HepG2 (cell line): Measurements from ENCODE around the gene RPRD2. TPM values are rescaled to one million over a fixed set of nuclear protein-coding genes. Genes with fewer than 3 reads are reported as not detected.

Experiments
- ATM ChIP-seq: fragments of 450-650 bp; IDR thresholded peaks from 2 replicates; pipeline ENCODE4 v1.7.1; 2017; ENCODE audit warnings: mild to moderate bottlenecking, borderline replicate concordance
- CSRNP1 ChIP-seq: sonication (generic); formaldehyde crosslinking; IDR thresholded peaks from 2 replicates; pipeline ENCODE4 v1.8.1; 2023; ENCODE audit warnings: mild to moderate bottlenecking, missing genetic modification reagents
- ELF3 ChIP-seq: IDR thresholded peaks from 2 replicates; pipeline ENCODE4 v1.6.1; 2016; ENCODE audit warnings: missing genetic modification reagents, missing compliant biosample characterization
- GATAD1 ChIP-seq: IDR thresholded peaks from 2 replicates; pipeline ENCODE4 v1.6.1; 2016; ENCODE audit warnings: missing genetic modification reagents, missing compliant biosample characterization
- HNRNPUL1 ChIP-seq: fragments of 200-400 bp; formaldehyde crosslinking; IDR thresholded peaks from 2 replicates; pipeline ENCODE4 v1.6.1; 2017; ENCODE audit warnings: low read depth, mild to moderate bottlenecking, low read length, moderate library complexity
- HOXA7 ChIP-seq: sonication (generic); formaldehyde crosslinking; IDR thresholded peaks from 2 replicates; pipeline ENCODE4 v1.8.1; 2022; ENCODE audit warnings: mild to moderate bottlenecking, missing genetic modification reagents, moderate library complexity
- NFE2L1 ChIP-seq: sonication (generic); formaldehyde crosslinking; IDR thresholded peaks from 2 replicates; pipeline ENCODE4 v1.4.0; 2020; ENCODE audit warnings: missing genetic modification reagents, mild to moderate bottlenecking, borderline replicate concordance
- NKX3-1 ChIP-seq: sonication (generic); formaldehyde crosslinking; IDR thresholded peaks from 2 replicates; pipeline ENCODE4 v1.5.0; 2020; ENCODE audit warnings: missing genetic modification reagents
- PBX2 ChIP-seq: IDR thresholded peaks from 2 replicates; pipeline ENCODE4 v1.6.1; 2016; ENCODE audit warnings: control low read depth
- RFXAP ChIP-seq: sonication (generic); formaldehyde crosslinking; IDR thresholded peaks from 2 replicates; pipeline ENCODE4 v1.4.0; 2020; ENCODE audit warnings: missing genetic modification reagents, borderline replicate concordance
- SRSF4 ChIP-seq: fragments of 200-400 bp; formaldehyde crosslinking; IDR thresholded peaks from one replicate; pipeline ENCODE4 v1.6.1; 2018; ENCODE audit warnings: mild to moderate bottlenecking, low read depth, low read length, moderate library complexity; ENCODE audit not compliant: poor library complexity, severe bottlenecking
- SRSF9 ChIP-seq: fragments of 200-400 bp; formaldehyde crosslinking; IDR thresholded peaks from 2 replicates; pipeline ENCODE4 v1.6.1; 2018; ENCODE audit warnings: borderline replicate concordance, mild to moderate bottlenecking, low read depth, low read length; ENCODE audit not compliant: insufficient read depth, poor library complexity, severe bottlenecking
- YEATS4 ChIP-seq: sonication (generic); formaldehyde crosslinking; IDR thresholded peaks from 2 replicates; pipeline ENCODE4 v1.4.0; 2020; ENCODE audit warnings: missing genetic modification reagents, borderline replicate concordance
- ZIK1 ChIP-seq: sonication (generic); formaldehyde crosslinking; IDR thresholded peaks from 2 replicates; pipeline ENCODE4 v1.5.0; 2020; ENCODE audit warnings: mild to moderate bottlenecking, low read depth, missing genetic modification reagents, borderline replicate concordance
- ZNF136 ChIP-seq: sonication (generic); formaldehyde crosslinking; IDR thresholded peaks from 2 replicates; pipeline ENCODE4 v1.8.1; 2022; ENCODE audit warnings: low read depth, mild to moderate bottlenecking, moderate library complexity, missing genetic modification reagents
- ZNF552 ChIP-seq: sonication (generic); formaldehyde crosslinking; IDR thresholded peaks from 2 replicates; pipeline ENCODE4 v1.9.0; 2022; ENCODE audit warnings: missing genetic modification reagents, mild to moderate bottlenecking, borderline replicate concordance
- polyA plus RNA-seq, 8 experiments: library from polyadenylated mRNA; depleted of rRNA in 3 of 8; stranded (reverse) in 7 of 8; unstranded in 1 of 8; fragments of >200 nt; fragmentation: Illumina TruSeq in 4 of 8; extraction: Trizol in 4 of 8; gene quantifications; 2 replicates each; pipeline versions ENCODE4 v1.2.1 to v1.2.3, GENCODE V29; 2011 to 2016; ENCODE audit warnings: low read depth in 4 of 8, missing spikeins in 1 of 8, mixed read lengths in 1 of 8; ENCODE audit not compliant: insufficient read depth in 1 of 8
- total RNA-seq, 5 experiments: library from RNA; depleted of rRNA; stranded (reverse); fragments of >200 nt; fragmentation: Illumina TruSeq; extraction: Trizol; gene quantifications; 2 replicates each; pipeline ENCODE4 v1.2.3, GENCODE V29; 2016; ENCODE audit warnings: low read depth in 1 of 5
- TF ChIP-seq, protein P1 (sequence below): sonication (generic); formaldehyde crosslinking; IDR thresholded peaks from 2 replicates; pipeline ENCODE4 v1.5.0; 2020; ENCODE audit warnings: mild to moderate bottlenecking, missing genetic modification reagents
- TF ChIP-seq, protein P2 (sequence below): sonication (generic); formaldehyde crosslinking; IDR thresholded peaks from 2 replicates; pipeline ENCODE4 v1.8.0; 2022; ENCODE audit warnings: missing genetic modification reagents, mild to moderate bottlenecking, inconsistent platforms, borderline replicate concordance
- TF ChIP-seq, protein P3 (sequence below): sonication (generic); formaldehyde crosslinking; conservative IDR thresholded peaks from 2 replicates; pipeline ENCODE4 v1.4.0; 2020; ENCODE audit warnings: mild to moderate bottlenecking, missing genetic modification reagents, moderate library complexity

The RPRD2 gene
- total and polyA plus RNA-seq, 2 of the 13 experiments (the other 11 are each of a cell fraction or from before 2014, with no cell fraction given): 8.0 to 8.9 TPM

- no peak for TF ChIP-seq ATM
- no peak for TF ChIP-seq ZNF552
- TF ChIP-seq, protein P1, sequence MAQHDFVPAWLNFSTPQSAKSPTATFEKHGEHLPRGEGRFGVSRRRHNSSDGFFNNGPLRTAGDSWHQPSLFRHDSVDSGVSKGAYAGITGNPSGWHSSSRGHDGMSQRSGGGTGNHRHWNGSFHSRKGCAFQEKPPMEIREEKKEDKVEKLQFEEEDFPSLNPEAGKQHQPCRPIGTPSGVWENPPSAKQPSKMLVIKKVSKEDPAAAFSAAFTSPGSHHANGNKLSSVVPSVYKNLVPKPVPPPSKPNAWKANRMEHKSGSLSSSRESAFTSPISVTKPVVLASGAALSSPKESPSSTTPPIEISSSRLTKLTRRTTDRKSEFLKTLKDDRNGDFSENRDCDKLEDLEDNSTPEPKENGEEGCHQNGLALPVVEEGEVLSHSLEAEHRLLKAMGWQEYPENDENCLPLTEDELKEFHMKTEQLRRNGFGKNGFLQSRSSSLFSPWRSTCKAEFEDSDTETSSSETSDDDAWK (CRISPR knock-in tag): no peak
- TF ChIP-seq SRSF4: no peak
- TF ChIP-seq GATAD1: peak; percentile 72
- TF ChIP-seq, protein P2, sequence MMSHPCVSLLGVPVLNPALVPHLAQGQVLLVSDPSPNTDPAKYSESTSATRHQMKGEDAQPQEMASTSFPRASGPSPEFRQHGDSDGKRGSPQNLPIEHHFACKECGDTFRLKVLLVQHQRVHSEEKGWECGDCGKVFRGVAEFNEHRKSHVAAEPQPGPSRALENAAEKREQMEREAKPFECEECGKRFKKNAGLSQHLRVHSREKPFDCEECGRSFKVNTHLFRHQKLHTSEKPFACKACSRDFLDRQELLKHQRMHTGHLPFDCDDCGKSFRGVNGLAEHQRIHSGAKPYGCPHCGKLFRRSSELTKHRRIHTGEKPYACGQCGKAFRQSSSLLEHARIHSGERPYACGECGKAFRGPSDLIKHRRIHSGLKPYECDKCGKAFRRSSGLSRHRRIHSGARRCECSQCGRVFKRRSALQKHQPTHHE (CRISPR knock-in tag): no peak
- TF ChIP-seq HOXA7 (CRISPR knock-in tag): no peak
- TF ChIP-seq SRSF9: no peak
- no peak for TF ChIP-seq HNRNPUL1
- TF ChIP-seq, protein P3, sequence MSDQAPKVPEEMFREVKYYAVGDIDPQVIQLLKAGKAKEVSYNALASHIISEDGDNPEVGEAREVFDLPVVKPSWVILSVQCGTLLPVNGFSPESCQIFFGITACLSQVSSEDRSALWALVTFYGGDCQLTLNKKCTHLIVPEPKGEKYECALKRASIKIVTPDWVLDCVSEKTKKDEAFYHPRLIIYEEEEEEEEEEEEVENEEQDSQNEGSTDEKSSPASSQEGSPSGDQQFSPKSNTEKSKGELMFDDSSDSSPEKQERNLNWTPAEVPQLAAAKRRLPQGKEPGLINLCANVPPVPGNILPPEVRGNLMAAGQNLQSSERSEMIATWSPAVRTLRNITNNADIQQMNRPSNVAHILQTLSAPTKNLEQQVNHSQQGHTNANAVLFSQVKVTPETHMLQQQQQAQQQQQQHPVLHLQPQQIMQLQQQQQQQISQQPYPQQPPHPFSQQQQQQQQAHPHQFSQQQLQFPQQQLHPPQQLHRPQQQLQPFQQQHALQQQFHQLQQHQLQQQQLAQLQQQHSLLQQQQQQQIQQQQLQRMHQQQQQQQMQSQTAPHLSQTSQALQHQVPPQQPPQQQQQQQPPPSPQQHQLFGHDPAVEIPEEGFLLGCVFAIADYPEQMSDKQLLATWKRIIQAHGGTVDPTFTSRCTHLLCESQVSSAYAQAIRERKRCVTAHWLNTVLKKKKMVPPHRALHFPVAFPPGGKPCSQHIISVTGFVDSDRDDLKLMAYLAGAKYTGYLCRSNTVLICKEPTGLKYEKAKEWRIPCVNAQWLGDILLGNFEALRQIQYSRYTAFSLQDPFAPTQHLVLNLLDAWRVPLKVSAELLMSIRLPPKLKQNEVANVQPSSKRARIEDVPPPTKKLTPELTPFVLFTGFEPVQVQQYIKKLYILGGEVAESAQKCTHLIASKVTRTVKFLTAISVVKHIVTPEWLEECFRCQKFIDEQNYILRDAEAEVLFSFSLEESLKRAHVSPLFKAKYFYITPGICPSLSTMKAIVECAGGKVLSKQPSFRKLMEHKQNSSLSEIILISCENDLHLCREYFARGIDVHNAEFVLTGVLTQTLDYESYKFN (CRISPR knock-in tag): peak; percentile 19; the same call in 1 of the 2 replicates
- no peak for TF ChIP-seq NFE2L1
- peak; percentile 54 for TF ChIP-seq YEATS4 (CRISPR knock-in tag)
- TF ChIP-seq RFXAP (CRISPR knock-in tag): peak; percentile 67; the same call in 1 of the 2 replicates
- no peak; the same call in 1 of the 2 replicates for TF ChIP-seq NKX3-1 (CRISPR knock-in tag)
- no peak for TF ChIP-seq PBX2
- TF ChIP-seq ZIK1 (CRISPR knock-in tag): no peak; the same call in 1 of the 2 replicates
- no peak; the same call in 1 of the 2 replicates for TF ChIP-seq ZNF136 (CRISPR knock-in tag)
- TF ChIP-seq CSRNP1 (CRISPR knock-in tag): 0 out of 2 replicates have a peak, but pooled peaks have one; percentile 4
- TF ChIP-seq ELF3 (CRISPR knock-in tag): peak; percentile 25; the same call in 1 of the 2 replicates
These were observed at the start of gene RPRD2 (continued) for GRCh38 chr1:150363426-150364230.
